ENCODE data around the gene MRC2. TPM values are rescaled to one million over a fixed set of nuclear protein-coding genes. Genes with fewer than 3 reads are reported as not detected.

MRC2 gene
- total and polyA plus RNA-seq, 9 donors = 12.9 to 134 (median 90.2) TPM

DNA sequence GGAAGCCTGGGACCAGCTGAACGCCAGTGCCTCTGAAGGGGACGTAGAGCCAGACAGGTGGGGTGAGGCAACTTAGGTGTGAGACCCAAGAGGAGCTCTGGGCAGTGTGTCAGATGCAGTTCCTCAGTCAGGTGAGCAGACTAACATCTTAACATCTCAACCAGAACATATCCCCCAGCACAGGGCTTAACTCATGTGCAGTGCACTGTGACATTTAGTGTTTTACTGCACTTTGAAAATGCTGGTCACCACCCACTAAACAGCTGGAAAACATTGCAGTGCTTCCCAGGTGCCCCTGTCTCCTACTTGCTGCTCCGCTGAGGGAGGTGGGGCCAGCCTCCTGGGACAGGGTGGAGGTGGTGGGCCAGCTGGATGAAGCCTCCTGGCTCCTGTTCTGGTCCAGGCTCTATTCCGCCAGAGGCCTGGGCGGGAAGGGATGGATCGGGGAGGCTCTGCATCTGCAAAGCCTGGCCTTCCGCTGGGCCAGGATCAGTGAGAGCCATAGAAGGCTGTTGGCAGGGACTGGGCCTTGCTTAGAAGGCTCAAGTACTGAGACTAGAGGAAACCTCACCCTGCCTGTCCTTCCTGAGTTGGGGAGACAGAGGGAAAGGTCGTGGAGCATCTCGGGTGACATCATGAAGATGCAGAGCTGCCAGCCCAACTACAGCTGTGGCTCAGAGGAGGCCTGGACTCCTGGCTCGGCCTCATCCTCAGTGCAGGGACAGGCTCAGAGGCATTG, 7.9 kb upstream of the MRC2 start:
- Histone ChIP-seq H3K9me3 (no peaks in the 10 kb centered on the region), H3K4me3 (no peak overlapping the region), H3K4me1 (ENCODE audit: insufficient read depth) (no peaks in the 10 kb centered on the region), H3K27ac (no peak overlapping the region), H3K36me3 (no peaks in the 10 kb centered on the region), H3K27me3 (no peaks in the 10 kb centered on the region)
- TF ChIP-seq POLR2A (IDR thresholded peaks at IDR 0.05) (no peak), EP300 (IDR thresholded peaks at IDR 0.05) (no peak)
- TF ChIP-seq, protein P1, sequence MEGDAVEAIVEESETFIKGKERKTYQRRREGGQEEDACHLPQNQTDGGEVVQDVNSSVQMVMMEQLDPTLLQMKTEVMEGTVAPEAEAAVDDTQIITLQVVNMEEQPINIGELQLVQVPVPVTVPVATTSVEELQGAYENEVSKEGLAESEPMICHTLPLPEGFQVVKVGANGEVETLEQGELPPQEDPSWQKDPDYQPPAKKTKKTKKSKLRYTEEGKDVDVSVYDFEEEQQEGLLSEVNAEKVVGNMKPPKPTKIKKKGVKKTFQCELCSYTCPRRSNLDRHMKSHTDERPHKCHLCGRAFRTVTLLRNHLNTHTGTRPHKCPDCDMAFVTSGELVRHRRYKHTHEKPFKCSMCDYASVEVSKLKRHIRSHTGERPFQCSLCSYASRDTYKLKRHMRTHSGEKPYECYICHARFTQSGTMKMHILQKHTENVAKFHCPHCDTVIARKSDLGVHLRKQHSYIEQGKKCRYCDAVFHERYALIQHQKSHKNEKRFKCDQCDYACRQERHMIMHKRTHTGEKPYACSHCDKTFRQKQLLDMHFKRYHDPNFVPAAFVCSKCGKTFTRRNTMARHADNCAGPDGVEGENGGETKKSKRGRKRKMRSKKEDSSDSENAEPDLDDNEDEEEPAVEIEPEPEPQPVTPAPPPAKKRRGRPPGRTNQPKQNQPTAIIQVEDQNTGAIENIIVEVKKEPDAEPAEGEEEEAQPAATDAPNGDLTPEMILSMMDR (IDR thresholded peaks at IDR 0.05) = no peak
- intact Hi-C loops (cut with DNase I) = no loop called here
- 80 to 85% (median 83%) methylated on average over 10 of the region's 10 CpGs for WGBS, 3 donors
- no peak for DNase-seq

- intact Hi-C loops (cut with DNase I) = no loop called here
- Histone ChIP-seq H3K27ac (no peak overlapping the region), H3K27me3 (no peaks in the 10 kb centered on the region), H3K9me3 (no peaks in the 10 kb centered on the region), H3K4me3 (no peak overlapping the region), H3K36me3 (no peaks in the 10 kb centered on the region), H3K4me1 (ENCODE audit: insufficient read depth) (peaks cover 3% of the 10 kb centered on the region)
- DNase-seq = no peak
- TF ChIP-seq POLR2A (IDR thresholded peaks at IDR 0.05) = no peak
- TF ChIP-seq EP300 (IDR thresholded peaks at IDR 0.05) = no peak
- TF ChIP-seq, protein P1 (IDR thresholded peaks at IDR 0.05) = no peak
- 90 to 93% (median 91%) methylated on average over 11 of the region's 11 CpGs for WGBS, 3 donors
Measured at GRCh38 chr17:62621223-62621622, 6.2 kb upstream of the MRC2 start.

DNA sequence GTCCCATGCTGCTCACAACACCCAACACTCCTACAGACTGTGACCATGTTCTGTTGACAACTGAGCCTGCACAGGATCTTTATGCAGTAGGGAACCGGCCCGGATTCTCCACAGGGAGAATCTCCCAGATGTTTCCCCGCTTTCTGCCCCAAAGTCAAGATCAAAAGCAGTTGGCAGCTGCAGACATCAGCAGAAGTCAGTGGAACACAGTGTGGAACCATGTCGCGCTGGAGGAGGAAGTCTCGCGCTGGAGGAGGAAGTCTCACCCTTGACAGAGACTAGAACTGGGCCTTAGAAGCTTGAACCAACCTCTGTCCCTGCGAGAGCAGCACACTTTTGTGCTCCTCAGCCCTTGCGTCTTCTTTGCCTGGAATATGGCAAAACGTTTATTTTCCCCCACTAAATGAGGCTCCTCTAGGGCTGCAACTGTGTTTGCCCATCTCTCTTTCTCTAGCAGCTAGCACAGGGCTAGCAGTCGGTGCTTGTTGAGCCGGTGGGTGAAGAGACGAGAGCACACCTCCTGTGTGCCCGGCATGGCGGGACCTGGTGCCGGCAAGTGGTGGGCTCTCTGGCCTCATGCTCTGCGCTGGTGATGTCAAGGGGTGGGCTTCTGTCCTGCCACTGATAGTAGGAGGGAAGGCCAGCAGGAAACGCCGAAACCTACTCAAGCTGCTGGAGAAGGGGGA, 2.1 kb upstream of the MRC2 start:
- intact Hi-C loops (cut with DNase I) = no loop called here
- H3K27ac ChIP-seq = peak overlapping the region in 1 of 2 donors; percentile 100
- no peaks in the 10 kb centered on the region for H3K36me3 ChIP-seq
- no peak for DNase-seq
- H3K4me1 ChIP-seq (ENCODE audit: insufficient read depth) = peaks cover 14% of the 10 kb centered on the region
- TF ChIP-seq POLR2A (IDR thresholded peaks at IDR 0.05) = no peak
- TF ChIP-seq, protein P1 (IDR thresholded peaks at IDR 0.05) = no peak
- TF ChIP-seq EP300 (IDR thresholded peaks at IDR 0.05) = no peak
- WGBS, 3 donors = 87 to 90% (median 88%) methylated on average over 19 of the region's 19 CpGs
- H3K27me3 ChIP-seq = no peaks in the 10 kb centered on the region
- no peak overlapping the region for H3K4me3 ChIP-seq
- H3K9me3 ChIP-seq = no peaks in the 10 kb centered on the region

- Histone ChIP-seq H3K9me3 (no peaks in the 10 kb centered on the region), H3K27ac (peak overlapping the region in 1 of 2 donors; percentile 100), H3K4me3 (no peak overlapping the region), H3K27me3 (no peaks in the 10 kb centered on the region), H3K4me1 (ENCODE audit: insufficient read depth) (peaks cover 18% of the 10 kb centered on the region), H3K36me3 (no peaks in the 10 kb centered on the region)
- no peak for DNase-seq
- intact Hi-C loops (cut with DNase I) = no loop called here
- 45 to 60% (median 51%) methylated on average over 4 of the region's 4 CpGs for WGBS, 3 donors
- TF ChIP-seq POLR2A (IDR thresholded peaks at IDR 0.05) (no peak), EP300 (IDR thresholded peaks at IDR 0.05) (no peak)
- TF ChIP-seq, protein P1 (IDR thresholded peaks at IDR 0.05) = no peak
Measured at GRCh38 chr17:62625870-62626200, 1.6 kb upstream of the MRC2 start.
